A549 (cell line): ENCODE results near the gene ATXN7L1. TPM values are rescaled to one million over a fixed set of nuclear protein-coding genes. Genes with fewer than 3 reads are reported as not detected.

Experiments used
- ATAC-seq, 2 experiments: fragments of 200-7000 bp in 1 of 2; fragments of >200 bp in 1 of 2; cut with Nextera tagmentation in 1 of 2; cut with Tn5 transposase in 1 of 2; 3 replicates each; pipeline versions ENCODE4 v1.8.0 to v1.9.1; 2018 to 2020; ENCODE audit warnings: mild to moderate bottlenecking in 1 of 2, moderate library complexity in 1 of 2
- CTCF ChIA-PET: fragments of 300-600 bp; sonication (Branson Sonifier 250); formaldehyde crosslinking; extraction: SDS; loops from one replicate; lab custom pipeline; 2021; ENCODE audit warnings: antibody characterized with exemption, inconsistent platforms; lab: Yijun Ruan, JAX
- POLR2A ChIA-PET: fragments of 350-600 bp; formaldehyde crosslinking; extraction: SDS; loops from one replicate; lab custom pipeline; 2021; ENCODE audit warnings: antibody characterized with exemption, inconsistent platforms; lab: Yijun Ruan, JAX
- DNase-seq, 2 experiments: peaks; one replicate each; pipeline versions ENCODE4 v3.0.0 to v3.0.0-alpha.2; 2011 to 2016; ENCODE audit warnings: low read depth in 1 of 2, low spot score in 1 of 2
- FAIRE-seq: peaks from 2 replicates; lab custom pipeline; 2011; peaks lifted over from hg19 to GRCh38; lab: Jason Lieb, UNC
- H3K27ac ChIP-seq, 2 experiments: fragments of >200 bp; sonication (Bioruptor Twin); formaldehyde crosslinking; 3 replicates each; pipeline ENCODE4 v1.5.1; 2016 to 2017
- H3K4me1 ChIP-seq: fragments of >200 bp; sonication (Bioruptor Twin); formaldehyde crosslinking; 3 replicates; pipeline ENCODE4 v1.6.1; 2016
- H3K4me2 ChIP-seq: fragments of >200 bp; sonication (Bioruptor Twin); formaldehyde crosslinking; 3 replicates; pipeline ENCODE4 v1.6.1; 2016
- H3K4me3 ChIP-seq: fragments of >200 bp; sonication (Bioruptor Twin); formaldehyde crosslinking; 3 replicates; pipeline ENCODE4 v1.5.1; 2016
- H3K9me3 ChIP-seq: fragments of >200 bp; sonication (Bioruptor Twin); formaldehyde crosslinking; 3 replicates; pipeline ENCODE4 v1.6.1; 2016
- ATOH8 ChIP-seq: fragments of 250-450 bp; sonication (Bioruptor Pico); IDR thresholded peaks from 2 replicates; pipeline ENCODE4 v1.5.0; 2020; ENCODE audit warnings: low read depth, mild to moderate bottlenecking, moderate library complexity
- CBX8 ChIP-seq: fragments of 200-600 bp; sonication (generic); IDR thresholded peaks from 2 replicates; pipeline ENCODE4 v1.6.1; 2016
- CEBPB ChIP-seq, 2 experiments: fragments of >200 bp in 1 of 2; sonication (Bioruptor Twin) in 1 of 2; formaldehyde crosslinking in 1 of 2; IDR thresholded peaks; 2 replicates each; pipeline ENCODE4 v1.6.1; 2012 to 2016
- CHD2 ChIP-seq: fragments of 150-350 bp; IDR thresholded peaks from 2 replicates; pipeline ENCODE4 v1.6.1; 2014; ENCODE audit warnings: low read length; ENCODE audit not compliant: partially characterized antibody
- CHD4 ChIP-seq: fragments of 200-600 bp; sonication (generic); IDR thresholded peaks from 2 replicates; pipeline ENCODE4 v1.6.1; 2016; ENCODE audit warnings: antibody characterized with exemption, mild to moderate bottlenecking, borderline replicate concordance
- CTCF ChIP-seq: fragments of >200 bp; sonication (Bioruptor Twin); formaldehyde crosslinking; IDR thresholded peaks from 3 replicates; pipeline ENCODE4 v1.5.1; 2016
- ELK1 ChIP-seq: fragments of 150-350 bp; IDR thresholded peaks from 2 replicates; pipeline ENCODE4 v1.6.1; 2014; ENCODE audit warnings: low read depth, mild to moderate bottlenecking, low read length
- EP300 ChIP-seq, 2 experiments: fragments of >200 bp; sonication (Bioruptor Twin); formaldehyde crosslinking; IDR thresholded peaks; 2 replicates in 1 of 2; 3 replicates in 1 of 2; pipeline ENCODE4 v1.6.1; 2016 to 2017
- FOSB ChIP-seq: fragments of 250-450 bp; sonication (Bioruptor Pico); IDR thresholded peaks from 2 replicates; pipeline ENCODE4 v1.5.0; 2020; ENCODE audit warnings: mild to moderate bottlenecking, moderate library complexity
- HDAC2 ChIP-seq: fragments of 200-600 bp; sonication (generic); IDR thresholded peaks from 2 replicates; pipeline ENCODE4 v1.6.1; 2016
- HMGXB4 ChIP-seq: fragments of 250-450 bp; sonication (Bioruptor Pico); IDR thresholded peaks from 2 replicates; pipeline ENCODE4 v1.5.0; 2021; ENCODE audit warnings: mild to moderate bottlenecking, moderate library complexity, borderline replicate concordance
- KDM1A ChIP-seq: fragments of 200-600 bp; sonication (generic); IDR thresholded peaks from 2 replicates; pipeline ENCODE4 v1.6.1; 2016; ENCODE audit warnings: low read depth, mild to moderate bottlenecking
- MYC ChIP-seq: IDR thresholded peaks from 2 replicates; pipeline ENCODE4 v1.6.1; 2012; ENCODE audit warnings: mild to moderate bottlenecking, inconsistent platforms, low read length, improper control_type of control experiment, borderline replicate concordance
- NFE2L2 ChIP-seq: fragments of 150-350 bp; conservative IDR thresholded peaks from 2 replicates; pipeline ENCODE4 v1.6.1; 2014; ENCODE audit warnings: low read length
- NR3C1 ChIP-seq: fragments of >200 bp; sonication (Bioruptor Twin); formaldehyde crosslinking; IDR thresholded peaks from 3 replicates; pipeline ENCODE4 v1.6.1; 2017
- POLR2AphosphoS2 ChIP-seq: conservative IDR thresholded peaks from 2 replicates; pipeline ENCODE4 v1.6.1; 2012; ENCODE audit warnings: low read length, improper control_type of control experiment, inconsistent platforms
- RAD21 ChIP-seq, 2 experiments: fragments of >200 bp in 1 of 2; sonication (Bioruptor Twin) in 1 of 2; formaldehyde crosslinking in 1 of 2; IDR thresholded peaks in 1 of 2; conservative IDR thresholded peaks in 1 of 2; 2 replicates in 1 of 2; 3 replicates in 1 of 2; pipeline ENCODE4 v1.6.1; 2012 to 2018; ENCODE audit warnings: inconsistent platforms in 1 of 2
- RARB ChIP-seq: fragments of 250-450 bp; sonication (Bioruptor Pico); IDR thresholded peaks from 2 replicates; pipeline ENCODE4 v1.8.0; 2021; ENCODE audit warnings: mild to moderate bottlenecking, moderate library complexity
- RNF2 ChIP-seq: fragments of 200-600 bp; sonication (generic); IDR thresholded peaks from 2 replicates; pipeline ENCODE4 v1.6.1; 2016; ENCODE audit warnings: low read depth, mild to moderate bottlenecking, antibody characterized with exemption, moderate library complexity, borderline replicate concordance
- ZNF302 ChIP-seq: fragments of 250-450 bp; sonication (Bioruptor Pico); IDR thresholded peaks from 2 replicates; pipeline ENCODE4 v1.9.0; 2021; ENCODE audit warnings: inconsistent platforms, mild to moderate bottlenecking, moderate library complexity
- ZSCAN20 ChIP-seq: fragments of 250-450 bp; sonication (Bioruptor Pico); IDR thresholded peaks from 2 replicates; pipeline ENCODE4 v1.8.0; 2022; ENCODE audit warnings: mild to moderate bottlenecking, moderate library complexity
- WGBS: methylation state at CpG from one replicate; pipeline ENCODE4 v1.1.6; 2017; ENCODE audit errors: missing lambda C conversion rate; 5-methylcytosine and 5-hydroxymethylcytosine counted together
- polyA plus RNA-seq, 4 experiments: library from polyadenylated mRNA; depleted of rRNA in 3 of 4; stranded (reverse); fragments of >200 nt; fragmentation: RNase III in 1 of 4; extraction: RNeasy Plus Mini Kit Qiagen cat#74134 plus additional on column Dnase treatment in 1 of 4; gene quantifications; 2 replicates in 3 of 4; 3 replicates in 1 of 4; pipeline ENCODE4 v1.2.3, GENCODE V29; 2011 to 2017

Gene ATXN7L1
- polyA plus RNA-seq, 2 of the 4 experiments (the other 2 are of a cell fraction) = 4.5 to 5.7 TPM

- Histone ChIP-seq H3K9me3 (no peaks in the 10 kb centered on the region), H3K27ac (no peak overlapping the region)
- no peak for FAIRE-seq
- 87% methylated on average over 14 of the region's 14 CpGs for WGBS
- CTCF ChIA-PET = interaction anchor here (0.6 to 18.1 kb wide), 12 partner anchors 10 to 275 kb away, joined by 3 to 251 read pairs (median 3); no protein-coding TSS in a partner anchor
- DNase-seq = no peak
- TF ChIP-seq RARB (CRISPR knock-in tag) (no peak), CTCF (no peak), HMGXB4 (CRISPR knock-in tag) (no peak), ATOH8 (no peak), CHD4 (no peak), POLR2AphosphoS2 (no peak), ZSCAN20 (CRISPR knock-in tag) (no peak), KDM1A (no peak)
- TF ChIP-seq, all 56 proteins: peak for 0
- POLR2A ChIA-PET = no interaction called here
- Histone ChIP-seq H3K4me1 (peaks cover 12% of the 10 kb centered on the region), H3K4me2 (no peak overlapping the region), H3K4me3 (no peak overlapping the region)
- ATAC-seq = no peak
These were observed 109.9 kb downstream of the ATXN7L1 start for GRCh38 chr7:105766421-105767073.

- DNase-seq = no peak
- Histone ChIP-seq H3K4me3 (no peak overlapping the region), H3K9me3 (no peaks in the 10 kb centered on the region), H3K4me2 (no peak overlapping the region), H3K27ac (no peak overlapping the region), H3K4me1 (peaks cover 12% of the 10 kb centered on the region)
- no peak for FAIRE-seq
- no peak for TF ChIP-seq HDAC2
- 92% methylated on average over 4 of the region's 4 CpGs for WGBS
- ATAC-seq = no peak
- ChIA-PET POLR2A (no interaction called here), CTCF (interaction anchor here (0.6 to 18.1 kb wide), 14 partner anchors 8 to 388 kb away, joined by 3 to 251 read pairs (median 5); no protein-coding TSS in a partner anchor)
These were observed 110.6 kb downstream of the ATXN7L1 start for GRCh38 chr7:105765846-105766245.

GRCh38 chr7:105764506-105764905 lies 111.9 kb downstream of the ATXN7L1 start:
- POLR2A ChIA-PET = no interaction called here

GRCh38 chr7:105760551-105761447 lies 115.6 kb downstream of the ATXN7L1 start:
- no peak for DNase-seq
- Histone ChIP-seq H3K9me3 (no peaks in the 10 kb centered on the region), H3K4me3 (no peak overlapping the region), H3K4me1 (no peaks in the 10 kb centered on the region), H3K4me2 (no peak overlapping the region), H3K27ac (no peak overlapping the region)
- ChIA-PET CTCF (interaction anchor here (0.6 to 18.1 kb wide), 63 partner anchors 7 to 603 kb away, joined by 3 to 251 read pairs (median 4); partner anchors contain the start of gene ATXN7L1), POLR2A (no interaction called here)
- WGBS = 87% methylated on average over 6 of the region's 6 CpGs
- FAIRE-seq = no peak
- ATAC-seq = peak; percentile 14 to 35; a peak in 1 of 6 replicates
- TF ChIP-seq CHD2 (no peak), ZNF302 (CRISPR knock-in tag) (no peak), MYC (no peak), CBX8 (no peak), NFE2L2 (no peak), POLR2AphosphoS2 (no peak), RAD21 (conservative IDR thresholded peaks at IDR 0.05 in 1 of 2, IDR thresholded peaks at IDR 0.05 in 1 of 2) (peak; percentile 11 to 33; a peak in 2 of 5 replicates), FOSB (CRISPR knock-in tag) (no peak), KDM1A (0 out of 2 replicates have a peak, but pooled peaks have one; percentile 33), CEBPB (IDR thresholded peaks at IDR 0.05) (no peak), NR3C1 (no peak), RNF2 (no peak), EP300 (IDR thresholded peaks at IDR 0.05) (no peak), ELK1 (no peak)

More at GRCh38 chr7:105764506-105764905, 111.9 kb downstream of the ATXN7L1 start:
- no peaks in the 10 kb centered on the region for H3K4me1 ChIP-seq
- H3K9me3 ChIP-seq = no peaks in the 10 kb centered on the region
- H3K4me2 ChIP-seq = no peak overlapping the region
- WGBS = 84% methylated on average over 2 of the region's 2 CpGs
- H3K4me3 ChIP-seq = no peak overlapping the region
- no peak for FAIRE-seq
- DNase-seq = no peak
- ATAC-seq = no peak
- H3K27ac ChIP-seq = no peak overlapping the region
- CTCF ChIA-PET = interaction anchor here (0.7 to 18.1 kb wide), 17 partner anchors 10 to 389 kb away, joined by 3 to 251 read pairs (median 4); partner anchors contain the start of gene EFCAB10
- no peak for TF ChIP-seq RARB (CRISPR knock-in tag)
